ENCODE measurements around the gene DOCK3.
A peak's percentile ranks its signal among the peaks of the same experiment; 100 is the strongest.
"Not testable (repeated sequence)": the region's sequence is repeated elsewhere in the genome, so short reads cannot be mapped to it uniquely, and the experiment has no call there.

DOCK3 gene

GRCh38 chr3:51340989-51341636 lies 666.4 kb downstream of the DOCK3 start:
- no peak for DNase-seq

- no peak for DNase-seq
Measured at GRCh38 chr3:51343918-51344687, 669.4 kb downstream of the DOCK3 start.

- DNase-seq: no peak
Measured at GRCh38 chr3:51350751-51351150, 676.0 kb downstream of the DOCK3 start.

- no peak for DNase-seq
Measured at GRCh38 chr3:51353131-51353530, 678.4 kb downstream of the DOCK3 start.

GRCh38 chr3:51353691-51354090 lies 679.0 kb downstream of the DOCK3 start:
- no peak for DNase-seq

GRCh38 chr3:51354172-51354571 lies 679.4 kb downstream of the DOCK3 start:
- no peak for DNase-seq

- DNase-seq: no peak
Measured at GRCh38 chr3:51354731-51355615, 680.2 kb downstream of the DOCK3 start.

GRCh38 chr3:51355891-51356578 lies 681.3 kb downstream of the DOCK3 start:
- no peak for DNase-seq

GRCh38 chr3:51357856-51358255 lies 683.1 kb downstream of the DOCK3 start:
- DNase-seq: no peak

GRCh38 chr3:51358981-51359380 lies 684.3 kb downstream of the DOCK3 start:
- no peak for DNase-seq

- no peak for DNase-seq
Measured at GRCh38 chr3:51360806-51361205, 686.1 kb downstream of the DOCK3 start.

- DNase-seq: no peak
Measured at GRCh38 chr3:51361746-51362145, 687.0 kb downstream of the DOCK3 start.

- DNase-seq: no peak
Measured at GRCh38 chr3:51362476-51362875, 687.7 kb downstream of the DOCK3 start.

- not testable (repeated sequence) for DNase-seq
Measured at GRCh38 chr3:51368276-51368675, 693.5 kb downstream of the DOCK3 start.

GRCh38 chr3:51371943-51372557 lies 697.3 kb downstream of the DOCK3 start:
- peak; percentile 36 for DNase-seq

- DNase-seq: no peak
Measured at GRCh38 chr3:51373658-51374421, 699.1 kb downstream of the DOCK3 start.

- DNase-seq: no peak
Measured at GRCh38 chr3:51374456-51374855, 699.7 kb downstream of the DOCK3 start.

GRCh38 chr3:51375136-51375535 lies 700.4 kb downstream of the DOCK3 start:
- DNase-seq: no peak

GRCh38 chr3:51375571-51375970 lies 700.8 kb downstream of the DOCK3 start:
- DNase-seq: no peak

GRCh38 chr3:51378065-51378464 lies 703.3 kb downstream of the DOCK3 start:
- DNase-seq: no peak

- DNase-seq: no peak
Measured at GRCh38 chr3:51378726-51379125, 704.0 kb downstream of the DOCK3 start.

- DNase-seq: no peak
Measured at GRCh38 chr3:51379301-51379700, 704.6 kb downstream of the DOCK3 start.

Measured in NCI-H2029 (cell line).